HG03103 (cell line): ENCODE results near the gene SYT12.
"Not testable (repeated sequence)": the region's sequence is repeated elsewhere in the genome, so short reads cannot be mapped to it uniquely, and the experiment has no call there.

Experiments
- ATAC-seq: cut with Tn5 transposase; IDR thresholded peaks from one replicate; pipeline ENCODE4 v1.9.1; 2021; ENCODE audit warnings: low read depth; ENCODE audit not compliant: unreplicated experiment

SYT12 gene

GRCh38 chr11:66996609-66997273, 26.2 kb upstream of the SYT12 start:
- no peak for ATAC-seq

- ATAC-seq, result no peak
These were observed 23.4 kb upstream of the SYT12 start for GRCh38 chr11:66999555-66999954.

- ATAC-seq, result no peak
These were observed 21.6 kb upstream of the SYT12 start for GRCh38 chr11:67001332-67001731.

GRCh38 chr11:67002297-67002913, 20.5 kb upstream of the SYT12 start:
- no peak for ATAC-seq

GRCh38 chr11:67002921-67003411, 20.0 kb upstream of the SYT12 start:
- ATAC-seq, result no peak

GRCh38 chr11:67005200-67005599, 17.7 kb upstream of the SYT12 start:
- ATAC-seq, result not testable (repeated sequence)

- no peak for ATAC-seq
These were observed 16.7 kb upstream of the SYT12 start for GRCh38 chr11:67006029-67006884.

GRCh38 chr11:67007126-67007525, 15.8 kb upstream of the SYT12 start:
- ATAC-seq, result no peak

- ATAC-seq, result no peak
These were observed 12.5 kb upstream of the SYT12 start for GRCh38 chr11:67010296-67010905.

GRCh38 chr11:67013511-67014045, 9.4 kb upstream of the SYT12 start:
- no peak for ATAC-seq

- ATAC-seq, result no peak
These were observed 8.6 kb upstream of the SYT12 start for GRCh38 chr11:67014343-67014742.

GRCh38 chr11:67015048-67015447, 7.9 kb upstream of the SYT12 start:
- no peak for ATAC-seq

- no peak for ATAC-seq
These were observed 6.4 kb upstream of the SYT12 start for GRCh38 chr11:67016550-67016949.

GRCh38 chr11:67020949-67021348, 2.0 kb upstream of the SYT12 start:
- ATAC-seq, result no peak

- no peak for ATAC-seq
These were observed 497 bp upstream of the SYT12 start for GRCh38 chr11:67022341-67022933.

GRCh38 chr11:67023957-67024353, 1.0 kb downstream of the SYT12 start:
- ATAC-seq, result no peak

GRCh38 chr11:67024410-67024809, 1.5 kb downstream of the SYT12 start:
- ATAC-seq, result no peak

GRCh38 chr11:67024966-67025365, 2.0 kb downstream of the SYT12 start:
- ATAC-seq, result no peak

GRCh38 chr11:67025750-67026149, 2.8 kb downstream of the SYT12 start:
- ATAC-seq, result no peak

GRCh38 chr11:67026941-67027340, 4.0 kb downstream of the SYT12 start:
- no peak for ATAC-seq
